NCI-H1930 (cell line): ENCODE measurements around the gene CDK5RAP2.
"Not testable (repeated sequence)": the region's sequence is repeated elsewhere in the genome, so short reads cannot be mapped to it uniquely, and the experiment has no call there.

Experiments
- DNase-seq, 2 experiments: peaks; one replicate each; lab custom pipeline; 2025; lab: John Stamatoyannopoulos, UW

CDK5RAP2 gene

DNA sequence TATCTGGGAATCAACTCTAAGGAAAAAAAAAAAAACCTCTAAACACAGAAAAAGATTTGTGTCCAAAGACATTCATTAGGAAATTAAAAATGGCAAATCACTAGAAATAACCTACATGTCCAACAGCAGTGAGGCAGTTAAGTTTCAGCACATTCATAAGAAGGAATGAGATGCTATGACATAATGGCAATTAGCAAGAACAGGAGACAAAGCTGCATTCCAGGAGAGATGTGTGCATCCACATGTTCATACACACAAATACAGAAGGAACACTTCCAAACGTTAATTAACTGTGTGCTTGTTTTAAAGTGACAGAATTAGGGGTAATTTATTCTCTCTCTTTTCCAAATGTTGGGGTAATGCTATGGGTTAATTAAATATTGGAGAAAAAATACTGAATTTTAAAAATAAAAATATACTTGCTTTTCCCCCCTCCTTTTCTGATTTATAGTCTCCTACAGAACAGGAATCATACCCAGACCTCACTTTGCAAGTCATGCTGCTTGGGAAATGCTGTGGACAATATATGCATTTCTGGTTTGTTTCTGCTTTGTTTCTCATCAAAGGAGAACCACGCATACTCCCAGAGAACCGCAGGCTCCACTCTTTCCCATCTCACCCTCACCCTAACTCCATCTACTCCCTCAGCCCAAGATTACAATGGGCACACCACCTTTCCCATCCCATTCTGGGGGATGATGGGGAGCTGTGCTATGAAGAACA is 114.1 kb downstream of the CDK5RAP2 start:
- DNase-seq = no peak

GRCh38 chr9:120464887-120465421 is 115.0 kb downstream of the CDK5RAP2 start:
- DNase-seq = no peak

DNA sequence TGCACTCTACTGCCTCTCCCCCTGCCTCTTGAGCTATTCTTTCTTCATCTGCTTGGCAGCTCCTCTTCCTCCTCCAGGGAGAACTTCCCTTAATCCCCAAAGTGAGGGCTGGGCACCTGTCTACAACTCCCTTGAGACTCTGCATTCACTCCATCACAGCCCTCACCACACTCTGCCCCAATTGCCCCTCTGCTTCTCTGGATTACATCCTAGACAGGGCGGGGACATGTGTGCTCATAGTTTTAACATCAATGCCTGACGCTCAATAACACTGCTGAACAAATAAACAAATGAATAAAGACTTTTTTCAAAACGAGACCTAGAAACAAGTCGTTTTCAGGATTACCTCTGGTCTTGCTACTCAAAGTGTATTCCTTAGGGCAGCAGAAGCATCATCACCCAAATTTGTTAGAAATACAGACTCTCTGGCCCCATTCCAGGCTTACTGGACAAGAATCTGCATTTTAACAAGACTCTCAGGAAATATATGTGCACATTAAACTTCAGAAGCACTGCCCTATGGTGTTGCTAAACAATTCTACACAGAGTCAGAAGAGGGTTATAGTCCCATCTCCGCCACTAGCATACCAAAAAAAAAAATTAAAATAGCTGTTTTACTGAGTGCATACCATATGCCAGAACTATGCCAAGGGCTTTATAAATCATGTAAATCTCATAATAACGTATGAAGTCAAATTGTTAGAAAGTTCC is 115.6 kb downstream of the CDK5RAP2 start:
- DNase-seq = no peak

DNA sequence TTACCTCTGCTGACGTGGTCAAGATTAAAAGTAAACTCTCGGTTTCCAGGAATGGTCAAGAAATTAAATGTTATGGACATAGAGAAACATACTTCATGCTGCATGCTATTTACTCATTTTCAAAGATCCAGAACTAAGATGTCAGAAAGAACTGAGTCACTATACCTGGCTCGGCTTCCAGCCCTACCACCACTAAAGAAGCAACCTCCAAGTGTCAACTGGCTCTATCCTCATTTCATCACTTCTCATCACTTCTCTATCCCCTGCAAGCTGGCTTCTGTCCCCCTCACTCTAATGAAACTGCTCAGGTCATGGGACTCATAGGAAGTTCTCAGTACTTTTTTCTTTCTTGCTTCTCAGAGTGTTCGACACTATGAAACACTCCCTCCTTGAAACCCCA is 116.2 kb downstream of the CDK5RAP2 start:
- DNase-seq = no peak

DNA sequence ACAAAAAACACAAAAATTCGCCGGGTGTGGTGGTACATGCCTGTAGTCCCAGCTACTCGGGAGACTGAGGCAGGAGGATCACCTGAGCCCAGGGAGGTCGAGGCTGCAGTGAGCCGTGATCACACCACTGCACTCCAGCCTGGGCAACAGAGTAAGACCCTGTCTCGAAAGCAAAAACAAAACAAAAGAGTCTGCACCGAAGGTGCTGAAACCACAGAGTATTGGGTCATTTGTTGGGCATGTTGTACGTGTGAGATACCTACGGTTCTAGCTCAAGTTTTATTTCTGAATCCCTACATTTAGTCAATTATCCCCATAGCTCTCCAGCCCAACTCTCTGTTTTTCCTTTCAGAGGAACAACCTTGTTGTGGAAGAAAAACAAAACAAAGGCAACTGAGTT is 118.3 kb downstream of the CDK5RAP2 start:
- not testable (repeated sequence) for DNase-seq

DNA sequence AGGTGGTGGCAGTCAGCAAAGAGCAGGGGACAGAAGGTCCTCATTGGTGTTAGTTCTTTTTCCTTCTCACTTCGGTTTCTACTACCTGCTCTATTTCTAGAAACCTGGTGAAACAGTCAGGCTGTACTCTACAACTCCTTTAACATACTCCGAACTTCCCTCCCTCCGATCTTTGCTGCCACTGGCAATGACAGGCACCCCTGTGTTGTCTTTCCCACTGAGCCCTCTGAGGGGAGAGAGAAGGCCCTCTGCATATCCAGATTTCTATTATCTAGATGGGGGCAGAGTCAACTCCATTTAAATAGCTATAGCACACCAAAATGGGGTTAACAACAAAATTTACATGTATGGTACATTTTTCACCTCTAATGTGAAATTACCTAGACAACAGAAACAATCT is 123.7 kb downstream of the CDK5RAP2 start:
- no peak for DNase-seq

- no peak for DNase-seq
Observed at GRCh38 chr9:120454467-120454866, 125.5 kb downstream of the CDK5RAP2 start.

- no peak for DNase-seq
Observed at GRCh38 chr9:120453792-120454191, 126.2 kb downstream of the CDK5RAP2 start.

DNA sequence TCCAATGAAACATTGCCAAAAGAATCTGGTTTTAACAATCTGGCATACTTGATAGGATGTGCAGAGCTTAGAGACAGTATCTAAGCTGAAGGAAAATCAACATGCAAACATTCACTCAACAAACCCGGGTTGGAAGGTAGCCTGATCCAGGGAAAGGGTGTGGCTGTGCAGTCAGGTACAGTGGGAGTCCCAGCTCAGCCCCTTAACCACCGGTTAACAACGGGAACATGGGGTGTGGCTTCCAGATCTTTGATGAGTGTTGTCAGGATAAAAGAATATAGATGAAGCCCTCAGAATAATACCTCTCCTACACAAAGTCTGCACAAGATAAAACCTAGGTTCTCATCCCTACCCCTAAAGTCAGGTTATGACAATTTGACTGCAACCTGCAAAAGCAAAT is 127.3 kb downstream of the CDK5RAP2 start:
- DNase-seq = no peak

DNA sequence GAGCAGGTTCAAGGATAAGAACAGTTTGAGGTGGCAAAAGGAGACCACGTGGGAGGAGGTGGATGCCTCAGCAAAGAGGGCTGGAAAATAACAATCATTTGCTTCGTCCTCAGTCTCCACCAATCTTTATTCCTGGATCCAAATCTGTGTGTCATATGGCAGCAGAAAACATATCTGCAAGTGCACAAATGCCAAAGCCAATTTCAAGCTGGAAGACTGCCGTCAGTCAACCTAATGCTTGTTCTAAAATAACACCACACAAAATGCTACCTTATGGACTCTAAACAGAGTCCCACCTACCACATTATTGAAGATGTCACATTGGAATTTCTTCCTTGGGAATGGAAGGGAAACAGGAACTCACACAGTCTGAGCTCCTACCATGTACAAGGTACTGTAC is 129.1 kb downstream of the CDK5RAP2 start:
- no peak for DNase-seq

- DNase-seq = no peak
Observed at GRCh38 chr9:120449566-120449965, 130.4 kb downstream of the CDK5RAP2 start.

DNA sequence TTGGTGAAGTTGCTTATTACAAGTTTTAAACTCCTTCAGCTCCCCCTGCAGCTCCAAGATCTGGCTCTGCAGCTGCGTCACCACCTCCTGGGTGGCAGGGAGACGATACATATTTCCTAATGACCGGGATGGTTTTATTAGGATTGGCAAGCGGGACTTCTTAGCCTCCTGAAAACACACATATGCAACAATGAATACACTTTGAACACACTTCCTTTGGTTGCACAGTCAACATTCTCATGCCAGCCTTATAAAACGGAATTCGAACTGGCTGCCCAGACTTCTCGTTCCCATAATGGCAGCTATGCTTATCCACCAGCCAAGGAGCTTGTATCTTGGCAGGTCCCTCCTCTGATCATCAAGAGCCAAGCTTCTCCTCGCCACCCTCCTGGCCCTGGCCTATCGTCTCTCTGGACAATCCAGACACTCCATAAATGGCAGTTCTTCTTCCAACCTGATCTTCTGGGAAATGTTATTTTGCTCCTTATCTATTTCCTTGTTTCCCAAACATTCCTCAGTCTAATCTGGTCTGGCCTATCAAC is 131.9 kb downstream of the CDK5RAP2 start:
- DNase-seq = no peak

- DNase-seq = no peak
Observed at GRCh38 chr9:120446671-120447070, 133.3 kb downstream of the CDK5RAP2 start.

DNA sequence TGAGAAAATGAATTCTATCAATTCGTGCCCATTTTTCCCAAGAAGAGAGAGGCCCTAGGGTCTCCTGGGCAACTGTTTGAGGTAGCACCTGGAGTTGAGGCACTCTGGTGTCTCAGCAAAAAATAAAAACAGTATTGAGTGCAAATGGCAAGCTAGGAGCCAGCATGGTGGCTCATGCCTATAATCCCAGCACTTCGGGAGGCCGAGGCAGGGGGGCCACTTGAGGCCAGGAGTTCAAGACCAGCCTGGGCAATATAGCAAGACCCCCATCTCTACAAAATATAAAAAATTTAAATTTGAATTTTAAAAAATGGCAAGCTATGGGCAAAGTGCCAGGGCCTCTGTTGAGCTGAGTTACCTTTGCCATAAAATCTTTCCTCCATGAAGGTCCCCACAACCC is 136.0 kb downstream of the CDK5RAP2 start:
- DNase-seq = no peak

DNA sequence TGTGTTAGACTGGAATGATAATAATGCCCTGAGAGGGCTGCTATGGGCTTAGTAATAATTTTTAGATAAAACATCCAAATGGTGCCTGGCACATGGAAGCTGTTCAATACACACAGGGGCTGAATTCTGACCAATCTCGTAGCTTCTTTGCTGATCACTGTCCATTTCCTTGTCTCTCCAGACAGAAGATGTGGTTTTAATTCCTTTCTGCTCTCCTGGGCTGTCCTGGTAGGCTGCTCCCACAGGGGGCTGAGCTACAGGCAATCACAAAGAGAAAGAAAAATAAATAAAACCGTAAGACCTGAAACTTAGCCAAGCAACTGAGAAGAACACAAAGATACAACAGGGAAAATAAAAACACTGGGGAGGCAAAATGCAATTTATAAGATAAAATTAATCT is 136.5 kb downstream of the CDK5RAP2 start:
- DNase-seq = no peak

DNA sequence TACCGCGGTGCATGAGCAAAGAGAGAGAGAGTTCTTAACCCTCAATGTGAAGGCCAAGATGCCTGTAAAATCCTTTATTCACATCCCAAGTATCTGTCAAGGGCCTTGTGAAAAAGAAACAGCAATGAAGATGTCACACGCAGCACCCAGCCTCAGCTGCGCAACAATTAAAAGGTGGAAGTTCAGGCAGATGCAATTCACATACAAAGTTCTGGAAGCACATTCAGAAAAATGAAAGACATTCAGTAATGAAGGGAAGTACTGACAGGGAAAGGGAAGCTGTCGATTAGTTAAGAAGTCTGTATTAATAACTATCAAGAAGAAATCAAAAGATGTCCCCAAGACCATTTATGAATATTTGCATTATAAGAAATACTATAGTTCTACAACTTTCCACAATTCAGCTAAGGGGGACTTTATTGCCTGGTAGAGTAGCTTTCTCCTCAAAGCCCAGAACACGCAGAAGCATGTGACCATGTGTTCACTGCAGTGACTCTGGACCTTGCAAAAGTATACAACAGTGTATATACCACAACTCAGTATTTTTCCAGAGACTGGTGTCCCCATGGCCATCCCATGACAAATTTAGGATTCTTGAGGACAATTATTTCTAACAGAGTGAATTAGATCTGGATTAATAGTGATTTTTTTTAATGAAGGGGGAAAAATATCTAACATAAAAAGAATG is 137.5 kb downstream of the CDK5RAP2 start:
- DNase-seq = no peak

DNA sequence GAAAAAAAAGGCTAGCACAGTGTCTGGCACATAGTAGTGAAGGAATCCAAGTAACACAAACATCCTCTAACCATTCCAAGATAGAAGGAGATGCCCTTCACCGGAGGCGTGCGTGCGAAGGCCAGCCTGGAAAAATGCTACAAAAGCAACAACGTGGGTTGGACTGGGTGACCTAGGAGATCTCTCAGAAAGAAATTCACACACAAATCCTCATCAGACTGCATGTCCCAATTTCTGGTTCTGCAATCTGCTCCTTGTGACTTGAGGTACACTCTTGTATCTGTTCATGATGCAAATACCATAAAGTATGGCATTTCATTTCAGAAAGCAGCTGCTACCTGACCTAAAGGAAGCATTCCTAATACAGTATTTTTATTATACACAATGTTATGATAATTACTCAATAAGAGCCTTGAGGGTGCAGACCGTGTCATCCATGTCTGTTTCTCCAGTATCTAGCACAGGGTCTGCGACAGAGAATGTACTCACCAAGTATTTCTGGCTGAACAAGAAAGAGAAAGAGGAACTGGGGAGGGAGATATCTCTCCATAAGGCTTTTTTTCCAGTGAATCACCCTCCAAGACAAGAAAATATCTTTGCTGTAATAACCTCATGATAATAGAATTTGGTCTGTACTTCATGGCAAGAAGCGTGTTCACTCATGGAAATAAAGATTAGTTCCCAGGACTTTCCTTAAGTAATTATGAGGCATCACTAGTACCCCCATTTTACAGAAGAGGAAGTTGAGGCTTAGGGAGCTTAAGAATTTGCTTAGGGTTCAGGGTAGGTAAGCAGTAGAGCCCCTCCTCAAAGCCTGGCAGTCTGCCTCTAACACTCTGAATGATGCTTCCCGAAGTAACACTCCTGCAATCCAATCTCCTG is 138.3 kb downstream of the CDK5RAP2 start:
- no peak for DNase-seq

GRCh38 chr9:120440791-120441190 is 139.2 kb downstream of the CDK5RAP2 start:
- DNase-seq = no peak

DNA sequence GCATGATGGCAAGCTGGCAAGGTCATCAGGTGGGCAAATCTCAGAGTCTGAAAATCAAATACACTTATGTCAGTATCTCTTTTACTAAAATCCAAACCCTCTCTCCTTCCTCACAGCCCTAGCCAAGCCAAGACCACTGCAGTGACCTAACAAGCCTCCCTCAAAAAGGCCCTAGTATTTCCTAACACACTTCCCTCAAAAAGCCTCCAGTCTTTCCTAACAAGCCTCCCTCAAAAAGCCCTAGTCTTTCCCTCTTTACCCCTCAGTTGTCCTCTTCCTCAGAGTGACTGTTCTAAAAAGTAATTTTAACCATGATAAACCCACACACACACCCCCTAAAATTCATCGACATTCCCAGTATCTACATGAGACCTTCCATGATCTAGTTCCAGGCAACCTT is 140.0 kb downstream of the CDK5RAP2 start:
- no peak for DNase-seq

DNA sequence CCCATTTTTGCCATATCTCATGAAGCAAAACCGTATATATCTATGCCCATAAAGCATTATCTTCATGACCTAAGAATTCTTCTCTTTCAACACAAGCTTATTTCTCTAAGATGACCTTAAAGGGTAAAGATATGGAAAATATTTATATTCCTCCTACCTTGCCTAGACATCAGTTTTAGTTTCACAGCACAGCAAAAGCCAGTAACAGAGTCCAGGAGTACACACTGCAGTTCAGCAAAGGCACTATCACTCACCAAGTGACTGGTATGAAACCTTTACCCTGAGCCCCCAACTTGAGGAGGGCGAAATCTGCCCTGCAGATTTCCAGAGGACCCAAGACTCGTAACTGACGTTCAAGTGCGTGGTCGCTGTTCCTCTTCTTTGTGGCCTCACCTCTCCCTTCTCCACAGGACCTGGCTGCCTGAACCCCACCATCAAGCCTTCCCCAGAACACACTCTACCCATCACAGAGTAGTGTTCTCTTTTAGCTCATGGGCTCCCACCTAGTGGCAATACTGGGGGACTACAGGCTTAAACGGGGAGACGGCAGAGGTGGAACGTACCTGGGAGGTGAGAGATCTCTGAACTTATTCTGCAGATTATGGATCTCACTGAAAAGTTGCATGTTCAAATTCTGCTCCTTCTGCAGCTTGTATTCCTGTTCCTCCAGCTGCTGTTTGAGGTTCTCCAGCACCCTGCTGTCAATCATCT is 141.0 kb downstream of the CDK5RAP2 start:
- DNase-seq = no peak

DNA sequence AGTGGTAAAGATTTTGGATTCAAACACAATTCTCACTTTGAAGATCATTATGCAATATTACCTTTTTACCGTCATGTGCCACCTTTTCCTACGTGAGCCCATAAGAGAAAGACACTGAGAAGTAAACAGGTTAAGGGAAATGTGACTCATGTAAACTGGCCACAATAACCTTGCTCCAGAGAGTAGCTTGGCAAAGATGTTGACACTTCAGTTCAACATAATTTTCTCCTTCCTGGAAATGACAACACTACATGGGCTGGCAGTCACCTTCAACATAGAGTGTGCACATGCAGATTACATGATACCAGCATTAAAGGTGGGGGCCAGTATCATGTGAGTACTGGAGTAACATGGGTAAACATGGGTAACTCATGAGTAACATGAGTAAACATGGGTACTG is 141.9 kb downstream of the CDK5RAP2 start:
- DNase-seq = no peak
